HCT116 (cell line): Measurements from ENCODE around the gene HSBP1. TPM values are rescaled to one million over a fixed set of nuclear protein-coding genes. Genes with fewer than 3 reads are reported as not detected.

Experiments
- ATAC-seq: fragments of 200-7000 bp; cut with Tn5 transposase; 2 replicates; pipeline ENCODE4 v1.9.1; 2020; ENCODE audit warnings: mild to moderate bottlenecking, moderate library complexity
- BruUV-seq: library from RNA; stranded (reverse); fragments of 400-500 nt; replicated peaks from 2 replicates; lab custom pipeline; 2021; lab: Mats Ljungman, UMichigan
- CTCF ChIA-PET: fragments of 300-600 bp; sonication (Branson Sonifier 250); formaldehyde crosslinking; loops from one replicate; lab custom pipeline; 2021; ENCODE audit warnings: antibody characterized with exemption; lab: Charles Lee
- POLR2A ChIA-PET: fragments of 300-600, 350-600 bp; sonication (Branson Sonifier 250); formaldehyde crosslinking; loops from one replicate; lab custom pipeline; 2021; ENCODE audit warnings: antibody characterized with exemption; lab: Charles Lee
- RAD21 ChIA-PET, 2 experiments: fragments of 300-600 bp; sonication (Branson Sonifier 250); formaldehyde crosslinking; loops; one replicate each; lab custom pipeline; 2023; ENCODE audit warnings: low total read pairs in 2 of 2; ENCODE audit not compliant: uncharacterized antibody in 2 of 2, unreplicated experiment in 2 of 2, low non-redundant PET in 1 of 2; lab: Charles Lee
- DNase-seq: peaks from one replicate; pipeline ENCODE4 v3.0.0-alpha.2; 2010; ENCODE audit warnings: low read depth, low spot score
- H2AFZ ChIP-seq: fragments of 200-600 bp; shearing (Covaris generic), sonication (generic); 2 replicates; pipeline ENCODE4 v1.6.1; 2017; ENCODE audit warnings: low read depth, mixed run types, mixed read lengths, antibody characterized with exemption, low read length; ENCODE audit not compliant: poor library complexity, severe bottlenecking
- H3K27ac ChIP-seq: 2 replicates; pipeline ENCODE4 v1.5.1; 2012; ENCODE audit warnings: low read depth, low read length
- H3K27me3 ChIP-seq: fragments of 200-600 bp; sonication (generic); 2 replicates; pipeline ENCODE4 v1.6.1; 2016; ENCODE audit warnings: mixed run types, low read length, mixed read lengths; ENCODE audit not compliant: insufficient read depth
- H3K36me3 ChIP-seq, 2 experiments: fragments of 200-500 bp in 1 of 2; fragments of 200-600 bp in 1 of 2; sonication (Bioruptor generic) in 1 of 2; sonication (generic) in 1 of 2; 2 replicates each; pipeline versions ENCODE4 v1.5.1 to v1.6.1; 2014 to 2016; ENCODE audit warnings: low read length in 2 of 2, inconsistent platforms in 1 of 2, mixed read lengths in 1 of 2, mixed run types in 1 of 2; ENCODE audit not compliant: insufficient read depth in 2 of 2, control insufficient read depth in 1 of 2
- H3K4me1 ChIP-seq, 2 experiments: fragments of 200-600 bp in 1 of 2; sonication (generic) in 1 of 2; 2 replicates each; pipeline versions ENCODE4 v1.5.1 to v1.6.1; 2012 to 2017; ENCODE audit warnings: low read length in 2 of 2, inconsistent platforms in 1 of 2, mild to moderate bottlenecking in 1 of 2, mixed read lengths in 1 of 2, mixed run types in 1 of 2, moderate library complexity in 1 of 2; ENCODE audit not compliant: insufficient read depth in 2 of 2, control insufficient read depth in 1 of 2
- H3K4me2 ChIP-seq: fragments of 200-600 bp; sonication (generic); 2 replicates; pipeline ENCODE4 v1.6.1; 2017; ENCODE audit warnings: mixed run types, low read length, mixed read lengths
- H3K4me3 ChIP-seq, 2 experiments: fragments of 200-600 bp in 1 of 2; sonication (generic) in 1 of 2; replicated peaks in 1 of 2; 2 replicates each; pipeline ENCODE4 v1.5.1; 2011 to 2016; ENCODE audit warnings: low read length in 2 of 2, control low read depth in 1 of 2, low read depth in 1 of 2, mild to moderate bottlenecking in 1 of 2, mixed read lengths in 1 of 2, mixed run types in 1 of 2
- H3K79me2 ChIP-seq: fragments of 200-600 bp; sonication (generic); 2 replicates; pipeline ENCODE4 v1.6.1; 2017; ENCODE audit warnings: mild to moderate bottlenecking, mixed run types, low read length, moderate library complexity, mixed read lengths; ENCODE audit not compliant: insufficient read depth
- H3K9ac ChIP-seq: fragments of 200-600 bp; sonication (generic); 2 replicates; pipeline ENCODE4 v1.6.1; 2016; ENCODE audit warnings: low read length, mixed read lengths
- H3K9me2 ChIP-seq: fragments of 200-600 bp; sonication (generic), shearing (Covaris generic); 2 replicates; pipeline ENCODE4 v1.6.1; 2017; ENCODE audit warnings: mixed run types, mild to moderate bottlenecking, moderate library complexity; ENCODE audit not compliant: insufficient read depth
- H3K9me3 ChIP-seq, 2 experiments: fragments of 200-500 bp in 1 of 2; fragments of 200-600 bp in 1 of 2; sonication (Bioruptor generic) in 1 of 2; sonication (generic) in 1 of 2; 2 replicates each; pipeline ENCODE4 v1.6.1; 2014 to 2017; ENCODE audit warnings: low read length in 2 of 2, mixed read lengths in 2 of 2, inconsistent platforms in 1 of 2, low read depth in 1 of 2, mild to moderate bottlenecking in 1 of 2, mixed run types in 1 of 2, moderate library complexity in 1 of 2; ENCODE audit not compliant: control insufficient read depth in 1 of 2, insufficient read depth in 1 of 2
- H4K20me1 ChIP-seq: fragments of 200-600 bp; sonication (generic), shearing (Covaris generic); 2 replicates; pipeline ENCODE4 v1.6.1; 2017; ENCODE audit warnings: mixed run types, mild to moderate bottlenecking, moderate library complexity; ENCODE audit not compliant: insufficient read depth
- CBX3 ChIP-seq: IDR thresholded peaks from 2 replicates; pipeline ENCODE4 v1.6.1; 2012; ENCODE audit warnings: low read depth
- EGR1 ChIP-seq: IDR thresholded peaks from 2 replicates; pipeline ENCODE4 v1.6.1; 2012; ENCODE audit warnings: low read depth
- ELF1 ChIP-seq: IDR thresholded peaks from 2 replicates; pipeline ENCODE4 v1.6.1; 2012; ENCODE audit warnings: low read depth, borderline replicate concordance
- EZH2phosphoT487 ChIP-seq: fragments of 200-600 bp; IDR thresholded peaks from 2 replicates; pipeline ENCODE4 v1.6.1; 2018; ENCODE audit warnings: antibody characterized with exemption, borderline replicate concordance
- FOSL1 ChIP-seq: IDR thresholded peaks from 2 replicates; pipeline ENCODE4 v1.6.1; 2012; ENCODE audit warnings: low read depth
- JUND ChIP-seq: IDR thresholded peaks from 2 replicates; pipeline ENCODE4 v1.6.1; 2012
- POLR2A ChIP-seq: IDR thresholded peaks from 2 replicates; pipeline ENCODE4 v1.7.0; 2011; ENCODE audit warnings: borderline replicate concordance; ENCODE audit not compliant: insufficient read depth, insufficient read length; ENCODE audit errors: extremely low read depth
- POLR2AphosphoS5 ChIP-seq: IDR thresholded peaks from 2 replicates; pipeline ENCODE4 v1.6.1; 2011; ENCODE audit warnings: mild to moderate bottlenecking, low read depth, low read length, moderate library complexity
- RAD21 ChIP-seq: IDR thresholded peaks from 2 replicates; pipeline ENCODE4 v1.6.1; 2012; ENCODE audit warnings: low read depth, mild to moderate bottlenecking
- SIN3A ChIP-seq: IDR thresholded peaks from 2 replicates; pipeline ENCODE4 v1.6.1; 2012; ENCODE audit warnings: low read depth
- SRF ChIP-seq: IDR thresholded peaks from 2 replicates; pipeline ENCODE4 v1.6.1; 2012; ENCODE audit warnings: low read depth
- TCF7L2 ChIP-seq: IDR thresholded peaks from 2 replicates; pipeline ENCODE4 v1.7.0; 2011; ENCODE audit warnings: borderline replicate concordance, inconsistent platforms; ENCODE audit not compliant: insufficient read depth, insufficient read length; ENCODE audit errors: extremely low read depth
- YY1 ChIP-seq: IDR thresholded peaks from 2 replicates; pipeline ENCODE4 v1.6.1; 2011; ENCODE audit warnings: low read length, low read depth, moderate library complexity, mild to moderate bottlenecking; ENCODE audit not compliant: insufficient replicate concordance; ENCODE audit errors: extremely low read depth
- ZFX ChIP-seq: fragments of 450-650 bp; IDR thresholded peaks from 2 replicates; pipeline ENCODE4 v1.6.1; 2017
- intact Hi-C: fragments of 100-400 bp; cut with micrococcal nuclease; formaldehyde crosslinking; loops from 2 replicates; pipeline ENCODE4 v1.10.0; 2022
- total RNA-seq: library from RNA; stranded (reverse); gene quantifications from one replicate; pipeline ENCODE4 v1.2.1, GENCODE V29; 2021; ENCODE audit not compliant: unreplicated experiment
- TF ChIP-seq, protein P1 (sequence below): IDR thresholded peaks from 2 replicates; pipeline ENCODE4 v1.6.1; 2012; ENCODE audit warnings: low read depth
- TF ChIP-seq, protein P2 (sequence below): IDR thresholded peaks from 2 replicates; pipeline ENCODE4 v1.6.1; 2012
- TF ChIP-seq, protein P3 (sequence below), 3 experiments: fragments of 200-600 bp in 1 of 3; sonication (generic) in 1 of 3; IDR thresholded peaks in 2 of 3; conservative IDR thresholded peaks in 1 of 3; 2 replicates each; pipeline ENCODE4 v1.5.1; 2012 to 2017; ENCODE audit warnings: low read depth in 2 of 3, low read length in 2 of 3, antibody characterized with exemption in 1 of 3, borderline replicate concordance in 1 of 3, control low read depth in 1 of 3, mild to moderate bottlenecking in 1 of 3, mixed read lengths in 1 of 3, mixed run types in 1 of 3, moderate library complexity in 1 of 3; ENCODE audit not compliant: insufficient read depth in 1 of 3

Gene HSBP1
- total RNA-seq, 1 experiment from 2014 or later = 270 TPM

DNA sequence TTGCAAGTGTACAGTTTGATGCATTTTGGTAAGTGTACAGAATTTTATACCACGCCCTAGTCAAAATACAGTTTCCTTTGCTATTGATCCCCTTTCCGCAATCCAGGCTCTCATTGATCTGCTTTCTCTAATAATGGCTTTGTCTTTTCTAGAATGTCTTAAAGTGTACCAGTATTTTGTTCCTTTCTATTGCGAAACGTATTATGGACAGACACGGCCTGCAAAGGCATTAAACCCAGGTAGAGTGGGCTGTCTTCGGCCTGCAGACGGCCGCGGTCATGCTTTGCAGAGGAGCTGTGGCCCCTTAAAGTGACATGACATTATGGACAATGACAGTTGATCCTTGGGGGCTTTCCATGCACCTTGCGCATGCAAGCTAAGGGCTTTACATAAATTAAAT lies 15.9 kb upstream of the HSBP1 start:
- no peaks in the 10 kb centered on the region for H3K4me1 ChIP-seq
- intact Hi-C loops = no loop called here
- H3K27ac ChIP-seq = no peak overlapping the region
- H3K79me2 ChIP-seq = no peaks in the 10 kb centered on the region
- RAD21 ChIA-PET = no interaction called here
- H3K36me3 ChIP-seq = no peaks in the 10 kb centered on the region
- DNase-seq = no peak
- POLR2A ChIA-PET = no interaction called here
- CTCF ChIA-PET = no interaction called here
- ATAC-seq = no peak
- peaks cover 14% of the 10 kb centered on the region for H3K27me3 ChIP-seq
- no peak overlapping the region for H2AFZ ChIP-seq
- no peak overlapping the region for H3K9ac ChIP-seq
- no TSS peak for BruUV-seq
- TF ChIP-seq RAD21 = no peak
- TF ChIP-seq EGR1 = no peak
- no peaks in the 10 kb centered on the region for H3K9me2 ChIP-seq
- H3K9me3 ChIP-seq = no peaks in the 10 kb centered on the region
- H4K20me1 ChIP-seq = no peaks in the 10 kb centered on the region
- H3K4me3 ChIP-seq = no peak overlapping the region
- H3K4me2 ChIP-seq = no peak overlapping the region

DNA sequence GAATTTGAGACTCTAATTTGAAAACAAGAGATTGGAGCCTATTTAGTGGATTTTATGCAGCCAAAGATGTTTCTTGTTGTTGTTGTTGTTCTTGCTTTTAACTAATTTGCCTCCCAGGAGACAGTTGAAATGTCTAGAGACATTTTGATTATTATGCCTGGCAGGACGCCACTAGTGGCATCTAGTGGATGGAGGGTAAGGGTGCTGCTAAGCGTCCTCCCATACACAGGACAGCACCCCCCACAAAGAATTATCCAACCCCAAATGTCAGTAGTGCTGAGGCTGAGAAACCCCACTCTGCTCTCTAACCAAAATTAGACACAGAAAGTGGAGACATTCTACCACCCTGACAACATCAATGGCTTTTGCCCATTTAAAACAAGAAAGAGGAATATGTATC lies 15.4 kb upstream of the HSBP1 start:
- Histone ChIP-seq H3K27me3 (peaks cover 14% of the 10 kb centered on the region), H3K36me3 (no peaks in the 10 kb centered on the region), H3K27ac (no peak overlapping the region), H3K9me3 (no peaks in the 10 kb centered on the region), H3K4me3 (no peak overlapping the region), H3K9ac (no peak overlapping the region), H3K9me2 (no peaks in the 10 kb centered on the region), H4K20me1 (no peaks in the 10 kb centered on the region), H3K4me2 (no peak overlapping the region), H3K79me2 (no peaks in the 10 kb centered on the region), H3K4me1 (no peaks in the 10 kb centered on the region), H2AFZ (no peak overlapping the region)
- DNase-seq (no peak), ATAC-seq (peak; percentile 64)
- TF ChIP-seq, protein P1, sequence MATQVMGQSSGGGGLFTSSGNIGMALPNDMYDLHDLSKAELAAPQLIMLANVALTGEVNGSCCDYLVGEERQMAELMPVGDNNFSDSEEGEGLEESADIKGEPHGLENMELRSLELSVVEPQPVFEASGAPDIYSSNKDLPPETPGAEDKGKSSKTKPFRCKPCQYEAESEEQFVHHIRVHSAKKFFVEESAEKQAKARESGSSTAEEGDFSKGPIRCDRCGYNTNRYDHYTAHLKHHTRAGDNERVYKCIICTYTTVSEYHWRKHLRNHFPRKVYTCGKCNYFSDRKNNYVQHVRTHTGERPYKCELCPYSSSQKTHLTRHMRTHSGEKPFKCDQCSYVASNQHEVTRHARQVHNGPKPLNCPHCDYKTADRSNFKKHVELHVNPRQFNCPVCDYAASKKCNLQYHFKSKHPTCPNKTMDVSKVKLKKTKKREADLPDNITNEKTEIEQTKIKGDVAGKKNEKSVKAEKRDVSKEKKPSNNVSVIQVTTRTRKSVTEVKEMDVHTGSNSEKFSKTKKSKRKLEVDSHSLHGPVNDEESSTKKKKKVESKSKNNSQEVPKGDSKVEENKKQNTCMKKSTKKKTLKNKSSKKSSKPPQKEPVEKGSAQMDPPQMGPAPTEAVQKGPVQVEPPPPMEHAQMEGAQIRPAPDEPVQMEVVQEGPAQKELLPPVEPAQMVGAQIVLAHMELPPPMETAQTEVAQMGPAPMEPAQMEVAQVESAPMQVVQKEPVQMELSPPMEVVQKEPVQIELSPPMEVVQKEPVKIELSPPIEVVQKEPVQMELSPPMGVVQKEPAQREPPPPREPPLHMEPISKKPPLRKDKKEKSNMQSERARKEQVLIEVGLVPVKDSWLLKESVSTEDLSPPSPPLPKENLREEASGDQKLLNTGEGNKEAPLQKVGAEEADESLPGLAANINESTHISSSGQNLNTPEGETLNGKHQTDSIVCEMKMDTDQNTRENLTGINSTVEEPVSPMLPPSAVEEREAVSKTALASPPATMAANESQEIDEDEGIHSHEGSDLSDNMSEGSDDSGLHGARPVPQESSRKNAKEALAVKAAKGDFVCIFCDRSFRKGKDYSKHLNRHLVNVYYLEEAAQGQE = no peak
- no peak for TF ChIP-seq EGR1
- TF ChIP-seq FOSL1 = no peak
- peak; percentile 24; the same call in 1 of the 2 replicates for TF ChIP-seq RAD21
- TF ChIP-seq POLR2AphosphoS5 = no peak
- no peak for TF ChIP-seq TCF7L2
- TF ChIP-seq ELF1 = no peak
- no peak for TF ChIP-seq JUND
- no peak for TF ChIP-seq SIN3A
- TF ChIP-seq ZFX = no peak
- TF ChIP-seq, protein P2, sequence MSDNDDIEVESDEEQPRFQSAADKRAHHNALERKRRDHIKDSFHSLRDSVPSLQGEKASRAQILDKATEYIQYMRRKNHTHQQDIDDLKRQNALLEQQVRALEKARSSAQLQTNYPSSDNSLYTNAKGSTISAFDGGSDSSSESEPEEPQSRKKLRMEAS = no peak
- TF ChIP-seq, protein P3, sequence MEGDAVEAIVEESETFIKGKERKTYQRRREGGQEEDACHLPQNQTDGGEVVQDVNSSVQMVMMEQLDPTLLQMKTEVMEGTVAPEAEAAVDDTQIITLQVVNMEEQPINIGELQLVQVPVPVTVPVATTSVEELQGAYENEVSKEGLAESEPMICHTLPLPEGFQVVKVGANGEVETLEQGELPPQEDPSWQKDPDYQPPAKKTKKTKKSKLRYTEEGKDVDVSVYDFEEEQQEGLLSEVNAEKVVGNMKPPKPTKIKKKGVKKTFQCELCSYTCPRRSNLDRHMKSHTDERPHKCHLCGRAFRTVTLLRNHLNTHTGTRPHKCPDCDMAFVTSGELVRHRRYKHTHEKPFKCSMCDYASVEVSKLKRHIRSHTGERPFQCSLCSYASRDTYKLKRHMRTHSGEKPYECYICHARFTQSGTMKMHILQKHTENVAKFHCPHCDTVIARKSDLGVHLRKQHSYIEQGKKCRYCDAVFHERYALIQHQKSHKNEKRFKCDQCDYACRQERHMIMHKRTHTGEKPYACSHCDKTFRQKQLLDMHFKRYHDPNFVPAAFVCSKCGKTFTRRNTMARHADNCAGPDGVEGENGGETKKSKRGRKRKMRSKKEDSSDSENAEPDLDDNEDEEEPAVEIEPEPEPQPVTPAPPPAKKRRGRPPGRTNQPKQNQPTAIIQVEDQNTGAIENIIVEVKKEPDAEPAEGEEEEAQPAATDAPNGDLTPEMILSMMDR (IDR thresholded peaks at IDR 0.05 in 2 of 3, conservative IDR thresholded peaks at IDR 0.05 in 1 of 3; ENCODE audit: borderline replicate concordance in 1 of 3, insufficient read depth in 1 of 3, low read depth in 2 of 3, low read length in 2 of 3) = peak in 2 of 3 experiments; percentile 6 to 19; a peak in 1 of 6 replicates
- no peak for TF ChIP-seq CBX3
- TF ChIP-seq POLR2A = no peak
- no peak for TF ChIP-seq SRF
- no peak for TF ChIP-seq EZH2phosphoT487
- TF ChIP-seq YY1 = no peak
- ChIA-PET POLR2A (no interaction called here), RAD21 (no interaction called here), CTCF (no interaction called here)
- intact Hi-C loops = no loop called here
- BruUV-seq = no TSS peak
